Endodermal cell (in vitro differentiated cells): ENCODE measurements around the gene PRPSAP1. TPM values are rescaled to one million over a fixed set of nuclear protein-coding genes. Genes with fewer than 3 reads are reported as not detected.

Source experiments
- DNase-seq: peaks from one replicate; pipeline ENCODE4 v3.0.0-alpha.2; 2017
- H3K27ac ChIP-seq: 2 replicates; pipeline ENCODE4 v1.5.1; 2013; ENCODE audit warnings: mild to moderate bottlenecking, low read depth, low read length, moderate library complexity
- H3K27me3 ChIP-seq: 2 replicates; pipeline ENCODE4 v1.6.1; 2013; ENCODE audit warnings: mild to moderate bottlenecking, low read length, moderate library complexity; ENCODE audit not compliant: insufficient read depth, control insufficient read depth, poor library complexity, severe bottlenecking
- H3K36me3 ChIP-seq: 2 replicates; pipeline ENCODE4 v1.7.0; 2013; ENCODE audit warnings: mild to moderate bottlenecking, low read length, moderate library complexity; ENCODE audit not compliant: control insufficient read depth, insufficient read depth
- H3K4me1 ChIP-seq: one replicate; pipeline ENCODE4 v1.7.0; 2013; ENCODE audit warnings: low read length; ENCODE audit not compliant: control insufficient read depth, insufficient read depth
- H3K4me3 ChIP-seq: 2 replicates; pipeline ENCODE4 v1.5.1; 2013; ENCODE audit warnings: mild to moderate bottlenecking, low read length, moderate library complexity
- H3K9ac ChIP-seq: 2 replicates; pipeline ENCODE4 v1.6.1; 2013; ENCODE audit warnings: mild to moderate bottlenecking, low read length, moderate library complexity; ENCODE audit not compliant: poor library complexity, severe bottlenecking; ENCODE audit errors: extremely low read depth
- H3K9me3 ChIP-seq: 2 replicates; pipeline ENCODE4 v1.6.1; 2013; ENCODE audit warnings: mild to moderate bottlenecking, low read length, moderate library complexity; ENCODE audit not compliant: control insufficient read depth
- H3K27ac Mint-ChIP-seq: 2 replicates; pipeline ENCODE4 v1.8.0; 2020; ENCODE audit warnings: mixed read lengths
- H3K27me3 Mint-ChIP-seq: 2 replicates; pipeline ENCODE4 v1.8.0; 2021; ENCODE audit warnings: mild to moderate bottlenecking, mixed read lengths; ENCODE audit not compliant: insufficient read depth
- H3K36me3 Mint-ChIP-seq: 2 replicates; pipeline ENCODE4 v1.8.0; 2020; ENCODE audit warnings: low read depth, mixed read lengths
- H3K4me1 Mint-ChIP-seq: 2 replicates; pipeline ENCODE4 v1.8.0; 2020; ENCODE audit warnings: mixed read lengths
- H3K4me3 Mint-ChIP-seq: 2 replicates; pipeline ENCODE4 v1.8.0; 2020; ENCODE audit warnings: mild to moderate bottlenecking, moderate library complexity, mixed read lengths
- H3K9me3 Mint-ChIP-seq: 2 replicates; pipeline ENCODE4 v1.8.0; 2020; ENCODE audit warnings: mild to moderate bottlenecking, mixed read lengths
- WGBS, 2 experiments: methylation state at CpG; one replicate each; pipeline versions ENCODE4 v1.1.5 to v1.1.7; 2013; ENCODE audit warnings: missing lambda C conversion rate in 2 of 2, mixed read lengths in 1 of 2; ENCODE audit not compliant: insufficient coverage in 1 of 2, insufficient read length in 1 of 2; 5-methylcytosine and 5-hydroxymethylcytosine counted together
- total RNA-seq, 2 donors: library from RNA; stranded (reverse); fragmentation: NEBNext Ultra II Directional in 1 of 2; extraction: Animal tissue kit (Norgen Biotek cat#: 25700) in 1 of 2; gene quantifications; 2 replicates in 1 of 2; 3 replicates in 1 of 2; pipeline ENCODE4 v1.2.1, GENCODE V29; 2021
- TF ChIP-seq, protein P1 (sequence below): fragments of 200-600 bp; sonication (generic); conservative IDR thresholded peaks from 2 replicates; pipeline ENCODE4 v1.5.0; 2021; ENCODE audit warnings: antibody characterized with exemption, mild to moderate bottlenecking

The PRPSAP1 gene
- total RNA-seq, 2 donors from 2014 or later: 60.9 to 89.8 TPM

DNA sequence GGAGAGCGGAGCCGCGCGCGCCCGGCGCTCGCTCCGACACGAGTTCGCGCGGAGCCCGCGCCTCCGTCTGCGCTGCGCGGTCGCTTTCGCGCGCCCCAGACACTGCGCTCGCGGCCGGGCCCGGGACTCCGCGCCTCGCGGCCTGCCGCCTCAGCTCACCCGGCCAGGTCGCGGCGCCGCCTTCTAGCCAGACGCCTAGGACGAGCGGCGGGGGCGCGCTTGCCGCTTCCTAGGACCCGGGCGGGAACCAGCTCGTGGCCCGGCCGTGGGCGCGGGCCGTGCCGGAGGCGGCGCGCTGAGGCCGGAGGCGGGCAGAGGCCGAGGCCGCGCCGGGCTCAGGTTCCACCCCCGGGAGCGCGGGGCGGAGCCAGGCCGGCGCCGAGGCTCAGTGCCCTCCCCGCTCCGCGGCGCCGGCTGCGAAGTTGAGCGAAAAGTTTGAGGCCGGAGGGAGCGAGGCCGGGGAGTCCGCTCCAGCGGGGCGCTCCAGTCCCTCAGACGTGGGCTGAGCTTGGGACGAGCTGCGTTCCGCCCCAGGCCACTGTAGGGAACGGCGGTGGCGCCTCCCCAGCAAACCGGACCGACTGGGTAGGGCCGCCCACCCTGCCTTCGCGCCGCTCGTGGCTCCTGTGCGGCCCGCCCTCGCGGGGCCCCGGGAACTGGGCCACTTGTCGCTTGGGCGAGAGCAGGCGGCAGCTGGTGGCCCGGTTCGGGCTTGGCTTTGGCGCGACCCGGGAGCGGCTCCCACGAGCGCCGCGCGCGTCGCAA is 30.7 kb upstream of the PRPSAP1 start, which contains the start of gene SPHK1:
SPHK1 (plus strand) TSS at position 388 of the 765 bp plus-strand sequence. CDS start 1,036 bp downstream, outside the sequence.
- Mint-ChIP-seq H3K27me3 (peaks cover 41% of the 10 kb centered on the region), H3K27ac (peak within 1 kb of the TSS; percentile 55), H3K4me1 (peaks cover 1% of the 10 kb centered on the region), H3K36me3 (peaks cover 9% of the 10 kb centered on the region), H3K4me3 (peak within 1 kb of the TSS; percentile 73), H3K9me3 (no peaks in the 10 kb centered on the region)
- DNase-seq: peak; percentile 93
- Histone ChIP-seq H3K9me3 (no peaks in the 10 kb centered on the region), H3K4me1 (no peaks in the 10 kb centered on the region), H3K36me3 (no peaks in the 10 kb centered on the region), H3K27ac (no peak within 1 kb of the TSS), H3K27me3 (peaks cover 35% of the 10 kb centered on the region), H3K9ac (no peak within 1 kb of the TSS), H3K4me3 (peak within 1 kb of the TSS; percentile 82)
- TF ChIP-seq, protein P1, sequence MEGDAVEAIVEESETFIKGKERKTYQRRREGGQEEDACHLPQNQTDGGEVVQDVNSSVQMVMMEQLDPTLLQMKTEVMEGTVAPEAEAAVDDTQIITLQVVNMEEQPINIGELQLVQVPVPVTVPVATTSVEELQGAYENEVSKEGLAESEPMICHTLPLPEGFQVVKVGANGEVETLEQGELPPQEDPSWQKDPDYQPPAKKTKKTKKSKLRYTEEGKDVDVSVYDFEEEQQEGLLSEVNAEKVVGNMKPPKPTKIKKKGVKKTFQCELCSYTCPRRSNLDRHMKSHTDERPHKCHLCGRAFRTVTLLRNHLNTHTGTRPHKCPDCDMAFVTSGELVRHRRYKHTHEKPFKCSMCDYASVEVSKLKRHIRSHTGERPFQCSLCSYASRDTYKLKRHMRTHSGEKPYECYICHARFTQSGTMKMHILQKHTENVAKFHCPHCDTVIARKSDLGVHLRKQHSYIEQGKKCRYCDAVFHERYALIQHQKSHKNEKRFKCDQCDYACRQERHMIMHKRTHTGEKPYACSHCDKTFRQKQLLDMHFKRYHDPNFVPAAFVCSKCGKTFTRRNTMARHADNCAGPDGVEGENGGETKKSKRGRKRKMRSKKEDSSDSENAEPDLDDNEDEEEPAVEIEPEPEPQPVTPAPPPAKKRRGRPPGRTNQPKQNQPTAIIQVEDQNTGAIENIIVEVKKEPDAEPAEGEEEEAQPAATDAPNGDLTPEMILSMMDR: no peak
- 0 to 2% methylated on average over 16 to 118 of the region's 118 CpGs for WGBS, 2 experiments

DNA sequence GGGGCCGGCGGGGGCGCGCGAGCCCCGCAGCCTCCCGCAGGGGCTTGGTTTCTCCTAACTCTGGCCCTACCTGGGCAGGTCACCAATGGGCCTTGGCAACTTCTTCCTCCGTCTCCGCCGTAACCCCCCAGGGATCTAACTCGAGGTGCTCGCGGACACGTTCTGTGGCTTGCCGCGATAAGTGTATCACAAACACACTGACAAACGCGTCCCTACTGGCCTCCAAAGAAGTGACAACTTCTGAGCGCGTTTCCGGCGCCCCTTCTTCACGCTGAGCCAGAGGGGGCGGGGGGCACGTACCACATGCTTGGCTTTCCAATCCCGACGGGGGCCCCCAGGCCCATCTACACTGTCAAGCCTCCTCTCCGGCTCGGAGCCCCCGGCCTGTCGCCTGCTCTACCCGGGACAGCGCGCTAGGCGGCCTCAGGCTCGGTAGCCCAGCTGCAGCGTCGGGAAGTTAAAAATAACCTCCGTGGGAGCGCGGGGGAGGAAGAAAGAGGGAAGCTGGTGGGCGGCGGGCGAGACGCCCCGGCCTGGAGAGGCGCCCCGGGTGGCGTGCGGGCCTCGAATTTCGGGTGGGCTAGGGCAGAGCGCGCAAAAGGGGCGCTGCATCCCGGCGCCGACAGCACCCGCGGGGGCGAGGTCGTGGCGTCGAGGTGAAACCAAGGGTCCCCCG is 30.0 kb upstream of the PRPSAP1 start:
- no peak overlapping the region for H3K27ac ChIP-seq
- no peaks in the 10 kb centered on the region for H3K9me3 ChIP-seq
- no peaks in the 10 kb centered on the region for H3K4me1 ChIP-seq
- Mint-ChIP-seq H3K27me3 (peaks cover 41% of the 10 kb centered on the region), H3K36me3 (peaks cover 5% of the 10 kb centered on the region), H3K4me1 (peaks cover 1% of the 10 kb centered on the region), H3K27ac (peak overlapping the region; percentile 55), H3K4me3 (peak overlapping the region; percentile 73), H3K9me3 (no peaks in the 10 kb centered on the region)
- H3K27me3 ChIP-seq: peaks cover 35% of the 10 kb centered on the region
- H3K36me3 ChIP-seq: no peaks in the 10 kb centered on the region
- DNase-seq: peak; percentile 89
- H3K4me3 ChIP-seq: peak overlapping the region; percentile 82
- no peak overlapping the region for H3K9ac ChIP-seq
- 1 to 2% methylated on average over 21 to 65 of the region's 65 CpGs for WGBS, 2 experiments
- TF ChIP-seq, protein P1: peak; percentile 64

- Histone ChIP-seq H3K4me1 (no peaks in the 10 kb centered on the region), H3K36me3 (no peaks in the 10 kb centered on the region), H3K27ac (peak overlapping the region; percentile 68), H3K9me3 (no peaks in the 10 kb centered on the region), H3K4me3 (peak overlapping the region; percentile 82), H3K9ac (peak overlapping the region; percentile 5), H3K27me3 (peaks cover 35% of the 10 kb centered on the region)
- Mint-ChIP-seq H3K27me3 (peaks cover 41% of the 10 kb centered on the region), H3K4me1 (peaks cover 1% of the 10 kb centered on the region), H3K36me3 (peaks cover 2% of the 10 kb centered on the region), H3K9me3 (no peaks in the 10 kb centered on the region), H3K4me3 (peak overlapping the region; percentile 73), H3K27ac (peak overlapping the region; percentile 84)
- peak; percentile 94 for DNase-seq
- TF ChIP-seq, protein P1: no peak
- 1 to 2% methylated on average over 12 to 80 of the region's 80 CpGs for WGBS, 2 experiments
Measured at GRCh38 chr17:76382803-76383545, 29.3 kb upstream of the PRPSAP1 start.
